Keratinocyte (primary cell): ENCODE results near the gene SLC16A1.

ENCODE experiments used
- EZH2 ChIP-seq: IDR thresholded peaks from one replicate; pipeline ENCODE4 v1.6.1; 2012; ENCODE audit warnings: inconsistent platforms, mild to moderate bottlenecking, low read length, moderate library complexity
- TF ChIP-seq, protein P1 (sequence below), 3 experiments: IDR thresholded peaks in 1 of 3; conservative IDR thresholded peaks in 1 of 3; optimal IDR thresholded peaks in 1 of 3; 2 replicates in 2 of 3; 3 replicates in 1 of 3; pipeline versions ENCODE3 to v1.5.1; 2011; ENCODE audit warnings: low read length in 3 of 3, mild to moderate bottlenecking in 3 of 3, moderate library complexity in 2 of 3, control low read depth in 1 of 3, inconsistent platforms in 1 of 3; ENCODE audit not compliant: insufficient read depth in 2 of 3; ENCODE audit errors: extremely low read depth in 1 of 3

GRCh38 chr1:112992780-112993179, 36.8 kb upstream of the SLC16A1 start:
- TF ChIP-seq, protein P1, sequence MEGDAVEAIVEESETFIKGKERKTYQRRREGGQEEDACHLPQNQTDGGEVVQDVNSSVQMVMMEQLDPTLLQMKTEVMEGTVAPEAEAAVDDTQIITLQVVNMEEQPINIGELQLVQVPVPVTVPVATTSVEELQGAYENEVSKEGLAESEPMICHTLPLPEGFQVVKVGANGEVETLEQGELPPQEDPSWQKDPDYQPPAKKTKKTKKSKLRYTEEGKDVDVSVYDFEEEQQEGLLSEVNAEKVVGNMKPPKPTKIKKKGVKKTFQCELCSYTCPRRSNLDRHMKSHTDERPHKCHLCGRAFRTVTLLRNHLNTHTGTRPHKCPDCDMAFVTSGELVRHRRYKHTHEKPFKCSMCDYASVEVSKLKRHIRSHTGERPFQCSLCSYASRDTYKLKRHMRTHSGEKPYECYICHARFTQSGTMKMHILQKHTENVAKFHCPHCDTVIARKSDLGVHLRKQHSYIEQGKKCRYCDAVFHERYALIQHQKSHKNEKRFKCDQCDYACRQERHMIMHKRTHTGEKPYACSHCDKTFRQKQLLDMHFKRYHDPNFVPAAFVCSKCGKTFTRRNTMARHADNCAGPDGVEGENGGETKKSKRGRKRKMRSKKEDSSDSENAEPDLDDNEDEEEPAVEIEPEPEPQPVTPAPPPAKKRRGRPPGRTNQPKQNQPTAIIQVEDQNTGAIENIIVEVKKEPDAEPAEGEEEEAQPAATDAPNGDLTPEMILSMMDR (optimal IDR thresholded peaks at IDR 0.05 in 1 of 3, IDR thresholded peaks at IDR 0.05 in 1 of 3, conservative IDR thresholded peaks at IDR 0.05 in 1 of 3; ENCODE audit: extremely low read depth in 1 of 3, insufficient read depth in 2 of 3, low read length in 3 of 3) = no peak
- no peak for TF ChIP-seq EZH2
